Mononuclear cell (primary cell): ENCODE data around the gene ST6GAL2. TPM values are rescaled to one million over a fixed set of nuclear protein-coding genes. Genes with fewer than 3 reads are reported as not detected.

ENCODE experiments used
- H3K27me3 ChIP-seq: 2 replicates; pipeline ENCODE4 v1.6.0; 2011; ENCODE audit warnings: low read length, control low read depth; ENCODE audit not compliant: insufficient read depth
- H3K4me1 ChIP-seq: 2 replicates; pipeline ENCODE4 v1.5.1; 2011; ENCODE audit warnings: mild to moderate bottlenecking, low read length, control low read depth; ENCODE audit not compliant: insufficient read depth
- H3K4me3 ChIP-seq: 2 replicates; pipeline ENCODE4 v1.5.1; 2011; ENCODE audit warnings: mild to moderate bottlenecking, low read length, moderate library complexity
- H3K9me3 ChIP-seq: 2 replicates; pipeline ENCODE4 v1.5.1; 2011; ENCODE audit warnings: low read depth, mild to moderate bottlenecking, control low read depth, low read length
- total RNA-seq: library from RNA; depleted of rRNA; stranded (reverse); fragments of >200 nt; gene quantifications from one replicate; pipeline ENCODE4 v1.2.3, GENCODE V29; 2012

Gene ST6GAL2
- total RNA-seq, 1 donor, result 0.21 TPM

- no peak overlapping the region for H3K4me3 ChIP-seq
- H3K4me1 ChIP-seq, result no peaks in the 10 kb centered on the region
- H3K27me3 ChIP-seq, result no peaks in the 10 kb centered on the region
- H3K9me3 ChIP-seq, result no peaks in the 10 kb centered on the region
These were observed 7.8 kb downstream of the ST6GAL2 start for GRCh38 chr2:106878206-106878605.

GRCh38 chr2:106876699-106877098 is 9.3 kb downstream of the ST6GAL2 start:
- no peak overlapping the region for H3K4me3 ChIP-seq
- H3K4me1 ChIP-seq, result no peaks in the 10 kb centered on the region
- no peaks in the 10 kb centered on the region for H3K9me3 ChIP-seq
- H3K27me3 ChIP-seq, result no peaks in the 10 kb centered on the region

- no peaks in the 10 kb centered on the region for H3K9me3 ChIP-seq
- no peak overlapping the region for H3K4me3 ChIP-seq
- H3K4me1 ChIP-seq, result no peaks in the 10 kb centered on the region
- H3K27me3 ChIP-seq, result no peaks in the 10 kb centered on the region
These were observed 16.3 kb downstream of the ST6GAL2 start for GRCh38 chr2:106869512-106870275.

GRCh38 chr2:106868275-106868674 is 17.7 kb downstream of the ST6GAL2 start:
- Histone ChIP-seq H3K9me3 (no peaks in the 10 kb centered on the region), H3K4me3 (no peak overlapping the region), H3K27me3 (no peaks in the 10 kb centered on the region), H3K4me1 (no peaks in the 10 kb centered on the region)

GRCh38 chr2:106867196-106867953 is 18.6 kb downstream of the ST6GAL2 start:
- Histone ChIP-seq H3K27me3 (no peaks in the 10 kb centered on the region), H3K9me3 (no peaks in the 10 kb centered on the region), H3K4me3 (no peak overlapping the region), H3K4me1 (no peaks in the 10 kb centered on the region)

GRCh38 chr2:106866641-106867040 is 19.3 kb downstream of the ST6GAL2 start:
- Histone ChIP-seq H3K4me3 (no peak overlapping the region), H3K4me1 (no peaks in the 10 kb centered on the region)

GRCh38 chr2:106864051-106864450 is 21.9 kb downstream of the ST6GAL2 start:
- no peak overlapping the region for H3K4me3 ChIP-seq
- no peaks in the 10 kb centered on the region for H3K9me3 ChIP-seq
- no peaks in the 10 kb centered on the region for H3K27me3 ChIP-seq
- no peaks in the 10 kb centered on the region for H3K4me1 ChIP-seq

More at GRCh38 chr2:106866641-106867040, 19.3 kb downstream of the ST6GAL2 start:
- Histone ChIP-seq H3K27me3 (no peaks in the 10 kb centered on the region), H3K9me3 (no peaks in the 10 kb centered on the region)

GRCh38 chr2:106863387-106863786 is 22.6 kb downstream of the ST6GAL2 start:
- Histone ChIP-seq H3K9me3 (no peaks in the 10 kb centered on the region), H3K27me3 (no peaks in the 10 kb centered on the region)

GRCh38 chr2:106859498-106859897 is 26.5 kb downstream of the ST6GAL2 start:
- Histone ChIP-seq H3K4me3 (no peak overlapping the region), H3K27me3 (no peaks in the 10 kb centered on the region), H3K4me1 (no peaks in the 10 kb centered on the region), H3K9me3 (no peaks in the 10 kb centered on the region)

More at GRCh38 chr2:106863387-106863786, 22.6 kb downstream of the ST6GAL2 start:
- no peaks in the 10 kb centered on the region for H3K4me1 ChIP-seq
- H3K4me3 ChIP-seq, result no peak overlapping the region

GRCh38 chr2:106858810-106859209 is 27.2 kb downstream of the ST6GAL2 start:
- Histone ChIP-seq H3K4me3 (no peak overlapping the region), H3K9me3 (no peaks in the 10 kb centered on the region), H3K4me1 (no peaks in the 10 kb centered on the region), H3K27me3 (no peaks in the 10 kb centered on the region)

- H3K27me3 ChIP-seq, result no peaks in the 10 kb centered on the region
- H3K4me1 ChIP-seq, result no peaks in the 10 kb centered on the region
- H3K9me3 ChIP-seq, result no peaks in the 10 kb centered on the region
These were observed 28.0 kb downstream of the ST6GAL2 start for GRCh38 chr2:106857882-106858478.

GRCh38 chr2:106853631-106854030 is 32.3 kb downstream of the ST6GAL2 start:
- Histone ChIP-seq H3K9me3 (no peaks in the 10 kb centered on the region), H3K27me3 (no peaks in the 10 kb centered on the region), H3K4me3 (no peak overlapping the region), H3K4me1 (no peaks in the 10 kb centered on the region)

More at GRCh38 chr2:106857882-106858478, 28.0 kb downstream of the ST6GAL2 start:
- no peak overlapping the region for H3K4me3 ChIP-seq

- Histone ChIP-seq H3K9me3 (no peaks in the 10 kb centered on the region), H3K4me3 (no peak overlapping the region), H3K4me1 (no peaks in the 10 kb centered on the region), H3K27me3 (no peaks in the 10 kb centered on the region)
These were observed 34.0 kb downstream of the ST6GAL2 start for GRCh38 chr2:106851881-106852501.

- H3K4me1 ChIP-seq, result no peaks in the 10 kb centered on the region
- no peaks in the 10 kb centered on the region for H3K27me3 ChIP-seq
- no peak overlapping the region for H3K4me3 ChIP-seq
- H3K9me3 ChIP-seq, result no peaks in the 10 kb centered on the region
These were observed 34.7 kb downstream of the ST6GAL2 start for GRCh38 chr2:106851087-106851874.
